Measurements from ENCODE around the gene C1D.

C1D gene, protein sequence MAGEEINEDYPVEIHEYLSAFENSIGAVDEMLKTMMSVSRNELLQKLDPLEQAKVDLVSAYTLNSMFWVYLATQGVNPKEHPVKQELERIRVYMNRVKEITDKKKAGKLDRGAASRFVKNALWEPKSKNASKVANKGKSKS

DNA sequence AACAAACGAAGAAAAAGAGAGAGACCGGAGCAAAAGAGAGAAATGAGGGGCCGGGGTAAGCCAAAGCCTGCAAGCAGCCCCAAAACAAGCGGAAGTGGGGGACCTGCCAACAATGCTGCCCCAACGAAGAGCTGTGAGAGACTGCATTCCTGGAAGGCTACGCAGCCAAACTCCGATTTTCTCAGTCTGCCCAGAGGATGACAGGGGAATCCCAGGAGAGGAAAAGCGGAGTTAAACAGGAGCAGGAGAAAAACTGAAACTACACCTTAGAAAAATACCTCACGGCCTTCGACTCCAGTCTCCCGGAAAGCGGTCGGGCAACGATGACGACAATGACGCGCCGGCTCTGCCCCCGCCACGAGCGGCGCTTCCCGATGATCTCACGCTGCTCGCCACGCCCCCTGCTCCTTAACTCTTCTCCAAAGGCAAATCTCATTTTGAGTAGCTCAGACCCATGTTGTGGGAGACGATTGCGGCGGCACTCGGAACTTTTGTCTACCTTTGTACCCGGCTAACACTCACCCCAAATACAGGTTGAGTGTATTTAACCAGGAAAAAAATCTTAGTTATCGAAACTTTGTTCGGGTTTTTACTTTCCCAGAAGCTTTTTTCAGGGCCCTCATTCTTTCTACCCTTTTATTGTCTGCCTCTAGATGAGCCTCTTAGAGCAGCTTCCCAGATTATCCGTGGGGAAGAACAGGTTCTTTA is at the start of gene C1D:
Gene C1D (minus strand): TSS at position 325 of the 708 bp plus-strand sequence. CDS start 15,694 bp downstream, outside the sequence.
- DNase-seq: peak; percentile 84 to 89

DNA sequence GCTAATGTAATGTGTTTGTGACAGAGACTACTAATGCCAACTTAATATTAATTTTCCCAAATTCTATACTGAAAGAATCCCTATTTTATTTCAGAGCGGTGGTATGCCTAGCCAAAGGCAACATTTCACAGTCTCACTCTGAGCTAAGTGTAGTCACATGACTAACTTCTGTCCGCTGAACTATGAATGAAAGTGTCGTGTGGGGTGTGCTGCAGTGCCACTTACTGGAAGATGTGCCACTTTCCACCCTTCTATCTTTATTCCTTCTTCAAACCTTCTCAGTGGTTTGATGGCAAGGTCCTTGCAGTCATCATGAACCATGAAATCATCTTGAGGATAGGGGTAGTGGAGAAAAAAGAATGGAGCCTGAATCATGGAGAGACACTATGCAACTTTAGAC is 47.3 kb upstream of the C1D start:
- no peak for DNase-seq

DNA sequence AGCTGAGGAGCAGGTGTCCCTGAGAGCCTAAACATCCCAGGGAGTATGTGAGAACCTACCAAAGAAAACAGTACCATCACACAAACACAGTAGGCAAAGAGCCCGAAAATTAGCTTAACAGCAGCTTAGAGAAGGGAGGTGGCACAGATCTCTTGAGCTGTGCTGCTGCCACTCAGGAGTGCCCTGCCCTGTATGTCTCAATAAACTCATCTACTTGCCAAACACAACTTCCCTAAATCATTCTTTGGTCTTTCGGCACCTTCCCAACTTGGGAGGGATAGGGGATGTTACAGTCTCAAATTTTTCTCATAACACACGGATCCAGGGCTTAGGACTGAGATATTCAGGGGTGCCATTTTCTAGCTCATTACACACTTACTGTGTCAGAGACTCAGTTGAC is 45.3 kb upstream of the C1D start:
- DNase-seq: no peak

DNA sequence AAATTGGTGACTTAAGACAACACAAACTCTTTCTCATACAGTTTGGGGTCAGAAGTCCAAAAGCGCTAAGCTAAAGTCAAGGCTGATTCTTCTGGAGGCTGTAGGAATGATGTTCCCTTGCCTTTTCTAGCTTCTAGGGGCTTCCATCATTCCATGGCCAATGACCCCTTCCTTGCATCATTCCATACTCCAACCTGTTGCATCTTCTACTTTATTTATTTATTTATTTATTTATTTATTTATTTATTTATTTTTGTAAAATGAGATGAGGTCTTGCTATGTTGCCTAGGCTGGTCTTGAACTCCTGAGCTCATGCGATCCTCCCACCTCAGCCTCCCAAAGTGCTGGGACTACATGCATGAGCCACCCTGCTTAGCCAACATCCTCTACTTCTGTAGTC is 44.7 kb upstream of the C1D start:
- DNase-seq: no peak

DNA sequence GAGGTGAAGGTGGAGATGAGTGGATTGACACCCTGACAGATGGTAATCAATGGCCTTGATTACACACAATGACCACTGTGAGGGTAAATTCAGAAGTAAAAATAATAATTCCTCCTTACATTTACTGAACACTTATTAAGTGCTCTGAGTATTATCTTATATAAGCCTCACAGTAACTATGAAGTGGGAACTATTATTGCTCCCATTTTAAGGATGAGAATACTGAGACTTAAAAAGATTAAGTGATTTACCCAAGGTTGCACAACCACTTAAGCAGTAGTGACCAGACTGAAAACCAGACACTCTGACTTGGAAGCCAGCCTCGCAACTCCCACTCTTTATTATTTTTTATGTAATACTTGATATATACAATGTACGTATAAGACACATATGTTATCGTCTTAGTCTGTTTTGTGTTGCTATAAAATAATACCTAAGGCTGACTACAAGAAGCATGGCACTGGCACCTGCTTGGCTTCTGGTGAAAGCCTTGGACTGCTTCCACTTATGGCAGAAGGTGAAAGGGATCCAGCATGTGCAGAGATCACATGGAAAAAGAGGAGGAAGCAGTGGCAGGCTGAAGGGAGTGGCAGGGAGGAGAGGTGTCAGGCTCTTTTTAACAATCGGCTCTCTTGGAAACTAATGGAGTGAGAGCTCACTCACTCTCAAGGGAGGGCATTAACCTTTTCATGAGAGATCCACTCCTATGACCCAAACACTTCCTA is 41.5 kb upstream of the C1D start:
- DNase-seq: no peak

DNA sequence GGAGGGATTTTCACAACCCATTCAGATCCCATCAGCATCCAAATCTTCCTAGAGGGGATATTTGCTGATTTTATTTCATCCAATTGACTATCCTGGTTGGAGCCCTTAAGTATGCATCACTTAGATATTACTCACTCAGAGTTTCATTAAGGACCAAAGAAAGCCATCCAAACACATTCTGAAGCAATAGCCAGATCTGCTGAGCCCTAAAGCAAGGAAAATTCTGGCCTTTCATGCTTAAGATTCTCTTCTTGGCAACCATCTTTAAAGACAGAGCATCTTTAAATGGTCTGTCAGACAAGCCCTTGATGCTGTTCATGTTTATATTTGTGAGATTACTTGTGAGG is 40.9 kb upstream of the C1D start:
- no peak for DNase-seq

DNA sequence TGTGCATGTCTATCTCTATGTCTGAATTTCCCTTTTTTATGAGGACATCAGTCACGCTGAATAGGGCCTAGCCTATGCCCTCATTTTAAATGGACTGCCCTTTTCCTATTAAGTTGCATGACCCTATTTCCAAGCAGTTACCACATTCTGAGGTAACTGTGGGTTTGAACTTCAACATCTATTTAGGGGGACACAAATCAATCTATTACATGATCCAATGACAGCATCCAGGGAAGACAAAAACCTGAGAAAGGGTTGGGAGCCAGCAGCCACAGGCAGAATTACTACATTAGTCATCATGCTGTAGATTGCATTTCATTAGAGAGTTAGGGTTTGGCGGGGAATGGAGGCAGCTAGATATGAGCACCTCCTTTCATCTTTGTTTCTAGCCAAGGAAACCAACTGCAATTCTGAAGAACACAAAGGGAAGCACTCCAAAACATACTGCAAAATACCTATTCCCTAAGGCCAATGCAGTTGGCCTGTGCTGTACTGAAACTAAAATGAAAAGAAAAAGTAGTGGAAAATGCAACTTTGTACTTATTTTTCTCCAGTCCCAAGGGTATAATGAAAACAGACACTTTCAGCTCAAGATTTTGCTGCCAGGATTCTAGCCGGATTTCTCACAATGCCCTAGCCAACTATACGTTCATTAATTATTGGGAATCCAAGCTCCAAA is 40.4 kb upstream of the C1D start:
- DNase-seq: no peak

DNA sequence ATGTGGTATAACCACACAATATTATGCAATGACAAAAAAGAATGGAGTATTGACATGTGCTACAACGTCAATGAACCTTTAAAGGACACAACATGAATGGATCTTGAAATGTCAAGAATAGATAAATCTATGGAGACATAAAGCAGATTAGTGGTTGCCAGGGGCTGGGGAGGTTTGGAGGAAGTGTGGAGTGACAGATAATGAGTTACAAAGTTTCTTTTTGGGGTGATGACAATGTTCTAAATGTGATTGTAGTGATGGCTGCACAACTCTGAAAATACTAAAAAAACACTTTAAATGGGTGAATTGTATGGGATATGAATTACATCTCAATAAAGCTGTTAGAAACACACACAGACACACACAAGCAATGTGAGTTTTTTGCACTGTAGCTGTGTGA is 37.4 kb upstream of the C1D start:
- no peak for DNase-seq

DNA sequence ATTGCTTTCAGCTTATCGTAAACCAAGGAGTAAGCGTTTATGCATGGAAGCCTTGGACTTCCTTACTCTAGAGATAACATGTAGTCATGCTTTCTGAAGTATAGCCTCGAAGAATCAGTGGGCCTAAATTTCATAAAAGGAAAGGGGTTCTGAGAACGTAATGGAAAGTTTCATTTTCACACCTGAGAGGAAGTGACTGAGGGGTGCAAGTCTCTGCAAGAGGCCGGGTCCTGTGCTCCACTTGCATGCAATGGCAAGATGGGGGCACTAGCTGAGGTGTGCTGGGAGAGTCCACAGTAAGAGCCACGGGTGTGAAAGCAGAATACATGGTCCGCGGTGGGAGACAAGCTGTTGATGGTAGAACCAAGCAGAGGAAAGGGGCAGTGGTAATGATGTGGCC is 36.5 kb upstream of the C1D start:
- no peak for DNase-seq

DNA sequence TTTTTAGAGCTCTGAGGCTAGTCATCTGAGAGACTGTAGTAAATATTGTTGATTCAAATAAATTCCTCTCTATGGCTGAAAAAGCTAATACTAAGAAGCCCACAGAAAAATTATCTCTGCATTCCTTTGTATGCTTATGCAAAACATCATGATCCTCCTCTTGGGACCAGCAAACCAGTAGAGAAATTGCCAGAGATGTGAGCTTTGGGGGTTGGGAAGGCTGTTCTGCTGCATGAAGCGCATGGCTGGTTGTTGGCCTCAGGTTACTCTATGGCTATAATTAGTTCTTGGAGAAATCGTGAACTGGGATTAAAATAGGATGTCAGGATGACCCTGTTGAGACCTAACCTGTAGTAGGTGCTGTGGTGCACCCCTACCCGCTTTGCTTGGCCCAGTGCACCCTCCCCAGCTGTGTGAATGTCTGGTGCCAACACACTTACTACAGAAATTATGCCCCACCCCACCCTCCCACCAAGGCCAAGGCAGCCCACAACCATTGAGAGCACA is 35.5 kb upstream of the C1D start:
- DNase-seq: no peak

DNA sequence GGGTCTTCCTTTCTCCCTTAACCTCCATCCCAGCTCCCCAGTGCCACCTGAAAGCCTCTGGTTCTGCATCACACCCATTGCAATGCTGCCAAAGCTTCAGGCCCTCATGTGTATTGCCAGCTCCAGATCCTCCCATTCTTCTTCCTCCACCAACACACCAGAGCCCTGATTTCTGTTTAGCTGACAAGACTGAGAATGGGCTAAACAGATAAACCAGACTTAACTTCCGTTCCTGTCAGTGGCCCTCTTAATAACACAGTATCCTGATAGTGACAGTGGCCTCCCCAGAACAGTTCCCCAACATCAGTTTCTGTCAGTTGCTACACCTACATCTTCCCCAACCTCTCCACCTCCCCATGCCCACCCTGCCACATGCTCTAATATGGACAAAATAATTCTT is 31.3 kb upstream of the C1D start:
- no peak for DNase-seq

DNA sequence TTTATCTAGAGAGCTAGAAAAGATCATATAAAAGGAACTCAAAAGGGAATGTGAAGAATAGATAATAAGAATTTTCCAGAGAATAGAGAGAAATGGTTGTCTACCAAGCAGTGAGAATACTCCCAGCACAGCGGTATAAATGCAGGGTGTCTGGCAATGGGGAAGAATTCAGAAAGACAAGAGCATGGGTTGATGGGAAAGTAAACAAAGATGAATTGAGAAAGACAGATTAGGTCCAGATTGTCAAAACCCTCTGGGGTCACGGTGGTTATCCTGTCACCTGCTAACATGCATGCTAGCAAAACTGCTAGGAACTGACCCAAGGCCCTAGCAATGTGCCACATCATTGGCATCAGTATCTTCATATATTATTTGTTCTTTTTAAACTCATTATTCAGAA is 30.8 kb upstream of the C1D start:
- DNase-seq: no peak

DNA sequence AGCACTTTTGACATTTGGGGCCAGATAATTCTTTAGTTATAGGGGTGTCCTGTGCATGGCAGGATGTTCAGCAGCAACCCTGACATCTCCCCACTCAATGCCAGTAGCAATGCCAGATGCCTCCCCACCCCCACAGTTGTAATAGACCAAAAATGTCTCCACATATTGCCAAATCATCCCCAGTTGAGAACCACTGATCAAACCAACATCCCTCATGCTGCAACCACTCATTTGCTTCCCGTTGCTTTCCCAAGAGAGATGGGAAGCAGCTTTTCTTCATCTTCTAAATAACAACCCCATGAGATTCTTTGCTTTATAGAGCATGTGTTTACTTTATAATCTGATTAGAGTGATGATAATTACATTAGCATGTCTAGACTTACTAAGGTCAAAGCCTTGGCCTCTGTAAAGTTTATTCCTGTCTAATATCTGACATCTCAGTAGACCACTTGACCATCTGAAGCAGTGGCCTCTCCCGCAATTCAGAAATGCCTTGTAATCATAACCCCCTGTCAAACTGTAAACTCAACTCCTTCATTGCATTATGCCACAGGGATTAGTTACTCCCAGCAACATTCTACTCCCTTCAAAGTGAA is 28.7 kb upstream of the C1D start:
- no peak for DNase-seq

DNA sequence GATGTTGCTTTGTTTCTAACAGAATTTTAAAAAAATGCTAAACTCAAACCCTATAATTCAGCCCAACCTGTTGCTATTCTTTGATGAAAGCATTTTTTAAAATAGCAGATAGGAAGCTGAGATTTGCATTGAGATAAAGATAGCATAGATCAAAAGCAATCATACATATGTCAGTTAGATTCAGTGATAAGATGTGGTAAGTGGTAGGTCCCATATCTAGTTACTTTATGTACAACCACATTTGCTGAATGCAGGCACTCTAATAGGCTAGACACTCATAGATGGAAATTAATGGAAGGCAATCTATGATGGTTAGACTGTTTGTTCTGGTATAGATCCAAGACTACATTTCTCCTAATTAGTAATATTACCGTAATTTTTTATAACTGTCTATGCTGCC is 27.2 kb upstream of the C1D start:
- DNase-seq: no peak

DNA sequence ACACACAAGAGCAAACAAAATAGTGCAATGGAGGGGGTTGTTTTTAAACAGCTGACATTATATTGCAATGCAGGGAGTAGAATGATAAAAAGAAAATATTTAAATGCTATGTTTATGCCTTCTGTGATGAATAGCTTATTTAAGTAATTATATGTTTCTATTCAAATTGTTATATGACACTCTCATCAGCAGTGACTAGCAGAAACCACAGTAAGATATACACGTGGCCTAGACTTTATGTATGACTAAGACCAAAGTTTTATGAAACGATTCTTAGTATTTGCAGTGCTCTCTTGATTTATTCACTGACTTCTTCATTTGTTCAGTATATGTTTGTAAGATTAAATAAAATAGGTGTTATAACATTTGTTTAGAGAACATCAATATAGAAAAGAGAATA is 26.1 kb upstream of the C1D start:
- no peak for DNase-seq

DNA sequence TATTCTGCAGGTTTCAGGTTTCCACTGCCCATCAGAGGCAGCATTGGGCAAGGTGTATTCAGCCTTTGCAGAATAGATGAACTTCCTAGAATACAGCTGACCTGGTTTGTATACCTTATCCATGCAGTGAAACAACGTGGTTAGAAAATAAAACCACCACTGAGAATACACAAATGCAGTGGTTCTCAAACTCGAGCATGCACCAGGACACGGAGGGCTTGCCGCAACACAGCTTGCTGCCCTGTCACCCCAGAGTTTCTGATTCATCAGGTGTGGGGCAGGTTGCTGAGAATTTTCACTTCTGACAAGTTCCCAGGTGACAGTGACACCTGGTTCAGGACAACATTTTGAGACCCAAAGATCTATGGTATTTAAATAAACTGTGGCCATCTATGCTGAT is 23.4 kb upstream of the C1D start:
- no peak for DNase-seq

DNA sequence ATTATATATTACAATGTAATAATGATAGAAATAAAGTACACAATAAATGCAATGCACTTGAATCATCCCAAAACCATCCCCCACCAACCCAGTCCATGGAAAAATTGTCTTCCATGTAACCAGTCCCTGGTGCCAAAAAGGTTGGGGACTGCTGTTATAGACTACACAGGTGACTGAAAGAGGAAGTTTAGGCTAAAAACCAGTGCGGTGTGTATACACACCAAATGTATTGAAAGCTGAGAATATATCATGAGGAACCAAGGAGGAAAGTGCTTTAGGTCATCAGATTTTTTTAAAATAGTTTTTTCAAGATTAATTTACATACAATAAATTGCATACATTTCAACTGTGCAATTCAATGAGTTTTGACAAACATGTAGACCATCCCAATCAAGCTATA is 20.5 kb upstream of the C1D start:
- DNase-seq: no peak

DNA sequence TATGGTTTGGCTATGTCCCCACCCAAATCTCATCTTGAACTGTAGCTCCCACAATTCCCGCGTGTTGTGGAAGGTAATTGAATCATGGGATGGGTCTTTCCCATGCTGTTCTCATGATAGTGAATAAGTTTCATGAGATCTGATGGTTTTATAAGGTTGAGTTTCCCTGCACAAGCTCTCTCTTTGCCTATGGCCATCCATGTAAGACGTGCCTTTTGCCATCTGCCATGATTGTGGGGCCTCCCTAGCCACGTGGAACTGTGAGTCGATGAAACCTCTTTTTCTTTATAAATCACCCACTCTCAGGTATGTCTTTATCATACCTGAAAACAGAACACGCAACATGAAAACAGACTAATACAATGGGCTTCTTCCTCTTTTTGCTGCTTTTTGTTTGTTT is 11.2 kb upstream of the C1D start:
- no peak for DNase-seq

DNA sequence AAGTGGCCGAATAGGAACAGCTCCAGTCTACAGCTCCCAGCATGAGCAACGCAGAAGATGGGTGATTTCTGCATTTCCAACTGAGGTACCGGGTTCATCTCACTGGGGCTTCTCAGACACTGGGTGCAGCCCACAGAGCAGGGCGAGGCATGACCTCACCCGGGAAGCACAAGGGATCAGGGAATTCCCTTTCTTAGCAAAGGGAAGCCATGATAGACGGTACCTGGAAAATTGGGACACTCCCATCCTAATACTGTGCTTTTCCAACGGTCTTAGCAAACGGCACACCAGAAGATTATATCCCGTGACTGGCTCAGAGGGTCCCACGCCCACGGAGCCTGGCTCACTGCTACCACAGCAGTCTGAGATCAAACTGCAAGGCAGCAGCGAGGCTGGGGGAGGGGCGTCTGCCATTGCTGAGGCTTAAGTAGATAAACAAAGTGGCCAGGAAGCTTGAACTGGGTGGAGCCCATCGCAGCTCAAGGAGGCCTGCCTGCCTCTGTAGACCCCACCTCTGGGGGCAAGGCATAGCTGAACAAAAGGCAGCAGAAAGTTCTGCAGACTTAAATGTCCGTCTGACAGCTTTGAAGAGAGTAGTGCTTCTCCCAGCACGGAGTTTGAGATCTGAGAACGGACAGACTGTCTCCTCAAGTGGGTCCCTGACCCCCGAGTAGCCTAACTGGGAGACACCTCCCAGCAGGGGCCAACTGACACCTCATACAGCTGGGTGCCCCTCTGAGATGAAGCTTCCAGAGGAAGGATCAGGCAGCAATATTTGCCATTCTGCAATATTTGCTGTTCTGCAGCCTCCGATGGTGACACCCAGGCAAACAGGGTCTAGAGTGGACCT is 1.2 kb upstream of the C1D start:
- DNase-seq: peak in 1 of 2 experiments; percentile 6

DNA sequence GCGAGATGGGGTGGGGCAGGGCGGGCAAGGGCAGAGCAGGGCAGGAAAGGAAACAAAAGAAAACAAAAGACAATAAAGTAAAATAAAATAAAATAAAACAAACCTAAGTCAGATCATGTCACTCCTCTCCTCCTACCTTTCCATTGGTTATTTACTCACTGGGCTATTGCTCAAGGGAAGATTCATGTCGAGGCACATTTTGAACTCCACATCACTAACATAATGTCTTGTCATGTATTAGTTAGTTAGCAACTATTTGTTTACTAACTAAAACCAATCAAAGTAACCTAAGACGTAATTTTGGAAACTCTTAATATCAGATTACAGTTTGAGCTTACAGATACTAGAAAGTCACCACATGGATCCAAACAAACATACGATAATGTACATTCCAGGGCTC is 2.2 kb downstream of the C1D start:
- DNase-seq: no peak

DNA sequence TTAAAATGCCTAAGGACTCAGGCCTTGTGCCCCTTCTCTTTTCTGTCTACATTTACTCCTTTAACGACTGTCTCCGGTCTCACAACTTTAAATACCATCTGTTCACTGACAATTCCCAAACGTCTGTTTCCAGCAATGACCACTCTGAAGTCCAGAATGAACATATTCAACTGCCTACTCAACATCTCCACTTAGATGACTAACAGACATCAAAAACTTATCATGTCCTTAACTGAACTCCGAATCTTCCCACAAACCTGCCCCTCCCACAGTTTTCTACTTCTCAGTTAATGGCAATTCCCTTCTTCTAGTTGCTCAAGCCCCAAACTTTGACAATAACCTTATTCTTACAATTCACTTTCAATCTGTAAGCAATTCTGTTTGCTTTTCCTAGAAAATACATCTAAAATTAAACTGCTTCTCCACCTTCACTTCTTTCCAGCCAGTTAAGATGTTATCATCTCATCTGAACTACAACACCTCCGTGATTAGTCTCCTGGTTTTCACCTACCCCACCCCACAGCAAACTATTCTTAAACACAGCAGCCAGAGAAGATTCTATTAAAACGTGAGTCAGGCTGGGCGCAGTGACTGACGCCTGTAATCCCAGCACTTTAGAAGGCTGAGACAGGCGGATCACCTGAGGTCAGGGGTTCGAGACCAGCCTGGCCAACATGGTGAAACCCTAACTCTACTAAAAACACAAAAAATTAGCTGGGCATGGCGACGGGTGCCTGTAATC is 2.8 kb downstream of the C1D start:
- no peak for DNase-seq

Measured in NCI-H187 (cell line).